K562 (cell line): ENCODE measurements around the gene TBXA2R. TPM values are rescaled to one million over a fixed set of nuclear protein-coding genes. Genes with fewer than 3 reads are reported as not detected.

ENCODE experiments used
- BRD4 ChIP-seq: fragments of 200-600 bp; sonication (generic); IDR thresholded peaks from 2 replicates; pipeline ENCODE4 v1.6.1; 2017; ENCODE audit warnings: inconsistent platforms
- ESRRA ChIP-seq: fragments of 450-650 bp; IDR thresholded peaks from 2 replicates; pipeline ENCODE4 v1.6.1; 2014; ENCODE audit warnings: low read depth, mild to moderate bottlenecking, moderate library complexity, borderline replicate concordance
- ETV5 ChIP-seq: sonication (generic); formaldehyde crosslinking; IDR thresholded peaks from 2 replicates; pipeline ENCODE4 v1.4.0; 2020; ENCODE audit warnings: low read depth, mild to moderate bottlenecking, missing genetic modification reagents
- FOSL1 ChIP-seq: fragments of 200-800 bp; sonication (Bioruptor generic); conservative IDR thresholded peaks from 2 replicates; pipeline ENCODE4 v1.6.1; 2016; ENCODE audit warnings: missing genetic modification characterization, missing compliant biosample characterization
- GABPA ChIP-seq: fragments of 200-800 bp; sonication (Bioruptor generic); conservative IDR thresholded peaks from 2 replicates; pipeline ENCODE4 v1.6.1; 2016; ENCODE audit warnings: low read depth, missing genetic modification characterization, missing compliant biosample characterization
- GTF2F1 ChIP-seq: IDR thresholded peaks from 2 replicates; pipeline ENCODE4 v1.6.1; 2011; ENCODE audit warnings: low read depth, low read length, improper control_type of control experiment
- SMC3 ChIP-seq: conservative IDR thresholded peaks from 2 replicates; pipeline ENCODE4 v1.6.1; 2011; ENCODE audit warnings: low read depth, low read length, improper control_type of control experiment; ENCODE audit not compliant: insufficient read depth
- TCFL5 ChIP-seq: fragments of 250-450 bp; sonication (Bioruptor Pico); conservative IDR thresholded peaks from 2 replicates; pipeline ENCODE4 v1.6.1; 2021; ENCODE audit warnings: mild to moderate bottlenecking, moderate library complexity, matching md5 sums
- ZNF12 ChIP-seq: sonication (generic); formaldehyde crosslinking; IDR thresholded peaks from 2 replicates; pipeline ENCODE4 v1.4.0; 2020; ENCODE audit warnings: mild to moderate bottlenecking, missing genetic modification reagents
- ZNF253 ChIP-seq: fragments of 250-450 bp; sonication (Bioruptor Pico); conservative IDR thresholded peaks from 2 replicates; pipeline ENCODE4 v1.6.1; 2021; ENCODE audit warnings: mild to moderate bottlenecking
- ZNF282 ChIP-seq: sonication (generic); formaldehyde crosslinking; IDR thresholded peaks from 2 replicates; pipeline ENCODE4 v1.8.1; 2023; ENCODE audit warnings: missing genetic modification reagents
- ZNF318 ChIP-seq, 2 experiments: fragments of 450-650 bp; IDR thresholded peaks; 2 replicates each; pipeline ENCODE4 v1.6.1; 2016; ENCODE audit warnings: mild to moderate bottlenecking in 2 of 2, borderline replicate concordance in 1 of 2, low read depth in 1 of 2, moderate library complexity in 1 of 2
- ZNF436 ChIP-seq: fragments of 250-450, 450-650 bp; sonication (Bioruptor Pico); formaldehyde crosslinking; IDR thresholded peaks from 2 replicates; pipeline ENCODE4 v1.7.0; 2020; ENCODE audit warnings: mild to moderate bottlenecking
- polyA plus RNA-seq, 8 experiments: library from polyadenylated mRNA; depleted of rRNA in 4 of 8; stranded (reverse) in 5 of 8; unstranded in 3 of 8; fragments of >200 nt; fragmentation: Nextera tagmentation in 2 of 8; fragmentation: Illumina TruSeq in 1 of 8; extraction: Ambion mirVana in 2 of 8; extraction: Trizol in 1 of 8; gene quantifications; 2 replicates each; pipeline versions ENCODE4 v1.2.1 to v1.2.3, GENCODE V29; 2011 to 2014; ENCODE audit warnings: inconsistent platforms in 1 of 8, missing spikeins in 1 of 8
- total RNA-seq, 7 experiments: library from RNA; depleted of rRNA in 6 of 7; stranded (reverse); fragments of >200 nt in 6 of 7; fragmentation: Illumina TruSeq in 2 of 7; extraction: Trizol in 2 of 7; gene quantifications; 2 replicates each; pipeline versions ENCODE4 v1.2.1 to v1.2.3, GENCODE V29; 2011 to 2021; ENCODE audit warnings: low replicate concordance in 1 of 7
- TF ChIP-seq, protein P1 (sequence below): fragments of 250-450 bp; sonication (Bioruptor Pico); IDR thresholded peaks from 2 replicates; pipeline ENCODE4 v1.5.0; 2021
- TF ChIP-seq, protein P2 (sequence below): fragments of 450-650 bp; IDR thresholded peaks from 2 replicates; pipeline ENCODE4 v1.6.1; 2016
- TF ChIP-seq, protein P3 (sequence below): fragments of 450-650 bp; IDR thresholded peaks from 2 replicates; pipeline ENCODE4 v1.6.1; 2016; ENCODE audit warnings: low read depth, mild to moderate bottlenecking, moderate library complexity

TBXA2R gene
- total and polyA plus RNA-seq, 9 of the 15 experiments (the other 6 are each of a cell fraction or from before 2014, with no cell fraction given), result 1.5 to 24.0 (median 2.8) TPM

DNA sequence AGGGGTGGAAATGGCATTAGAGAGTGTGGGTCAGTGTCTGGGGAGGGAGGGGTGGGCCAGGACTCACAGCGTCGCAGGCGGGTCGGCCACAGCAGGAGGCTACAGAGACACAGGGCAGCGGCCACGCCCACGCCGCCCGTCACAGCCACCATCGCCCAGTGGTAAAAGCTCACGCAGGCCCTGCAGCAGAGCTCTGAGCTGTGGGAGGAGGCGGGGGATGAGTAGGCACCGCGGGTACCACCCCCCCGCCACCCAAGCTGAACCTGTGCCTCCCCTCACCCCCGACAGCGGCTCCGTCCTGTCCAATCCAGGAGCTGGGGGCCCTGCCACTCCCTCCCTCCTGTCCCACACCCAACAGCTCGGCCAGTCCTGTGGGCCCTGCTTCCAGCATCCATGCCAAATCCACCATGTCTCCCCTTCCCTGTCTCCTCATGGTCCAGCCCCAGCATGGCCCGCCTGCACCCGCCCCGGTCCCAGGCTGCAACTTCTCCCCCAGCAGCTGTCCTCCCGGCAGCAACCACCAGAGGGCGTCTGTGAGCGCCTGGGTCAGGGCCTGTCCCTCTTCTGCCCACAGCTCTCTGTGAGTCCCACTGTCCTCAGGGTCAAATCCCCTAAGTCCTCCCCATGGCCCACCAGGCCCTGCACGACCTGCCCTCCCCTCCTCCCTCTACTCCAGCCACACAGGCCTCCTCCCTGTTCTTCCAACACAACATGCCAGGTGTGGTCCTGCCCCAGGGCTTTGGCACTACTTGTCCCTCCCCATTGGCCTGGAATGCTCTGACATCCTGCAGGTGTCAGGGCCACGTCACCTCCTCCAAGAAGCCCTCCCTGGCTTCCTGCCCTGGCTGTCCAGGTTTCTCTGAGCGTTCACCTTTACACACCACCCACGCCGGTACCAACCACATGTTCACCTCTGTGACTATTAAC lies 61.7 kb downstream of the TBXA2R start (continued):
- no peak for TF ChIP-seq ZNF12
- TF ChIP-seq GABPA (tag), result no peak
- TF ChIP-seq ZNF318 (IDR thresholded peaks at IDR 0.05; ENCODE audit: borderline replicate concordance in 1 of 2, low read depth in 1 of 2), result no peak
- TF ChIP-seq BRD4, result no peak
- TF ChIP-seq ESRRA, result peak; percentile 56; the same call in 1 of the 2 replicates
- TF ChIP-seq FOSL1 (tag), result no peak
- TF ChIP-seq, protein P1, sequence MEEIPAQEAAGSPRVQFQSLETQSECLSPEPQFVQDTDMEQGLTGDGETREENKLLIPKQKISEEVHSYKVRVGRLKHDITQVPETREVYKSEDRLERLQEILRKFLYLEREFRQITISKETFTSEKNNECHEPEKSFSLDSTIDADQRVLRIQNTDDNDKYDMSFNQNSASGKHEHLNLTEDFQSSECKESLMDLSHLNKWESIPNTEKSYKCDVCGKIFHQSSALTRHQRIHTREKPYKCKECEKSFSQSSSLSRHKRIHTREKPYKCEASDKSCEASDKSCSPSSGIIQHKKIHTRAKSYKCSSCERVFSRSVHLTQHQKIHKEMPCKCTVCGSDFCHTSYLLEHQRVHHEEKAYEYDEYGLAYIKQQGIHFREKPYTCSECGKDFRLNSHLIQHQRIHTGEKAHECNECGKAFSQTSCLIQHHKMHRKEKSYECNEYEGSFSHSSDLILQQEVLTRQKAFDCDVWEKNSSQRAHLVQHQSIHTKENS (CRISPR knock-in tag), result no peak
- TF ChIP-seq ZNF282, result peak; percentile 58; the same call in 1 of the 2 replicates
- TF ChIP-seq ZNF253 (CRISPR knock-in tag), result no peak
- TF ChIP-seq GTF2F1, result no peak
- TF ChIP-seq, protein P2, sequence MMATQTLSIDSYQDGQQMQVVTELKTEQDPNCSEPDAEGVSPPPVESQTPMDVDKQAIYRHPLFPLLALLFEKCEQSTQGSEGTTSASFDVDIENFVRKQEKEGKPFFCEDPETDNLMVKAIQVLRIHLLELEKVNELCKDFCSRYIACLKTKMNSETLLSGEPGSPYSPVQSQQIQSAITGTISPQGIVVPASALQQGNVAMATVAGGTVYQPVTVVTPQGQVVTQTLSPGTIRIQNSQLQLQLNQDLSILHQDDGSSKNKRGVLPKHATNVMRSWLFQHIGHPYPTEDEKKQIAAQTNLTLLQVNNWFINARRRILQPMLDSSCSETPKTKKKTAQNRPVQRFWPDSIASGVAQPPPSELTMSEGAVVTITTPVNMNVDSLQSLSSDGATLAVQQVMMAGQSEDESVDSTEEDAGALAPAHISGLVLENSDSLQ, result peak; percentile 53
- no peak for TF ChIP-seq TCFL5 (CRISPR knock-in tag)
- peak; percentile 93 for TF ChIP-seq SMC3
- TF ChIP-seq, protein P3, sequence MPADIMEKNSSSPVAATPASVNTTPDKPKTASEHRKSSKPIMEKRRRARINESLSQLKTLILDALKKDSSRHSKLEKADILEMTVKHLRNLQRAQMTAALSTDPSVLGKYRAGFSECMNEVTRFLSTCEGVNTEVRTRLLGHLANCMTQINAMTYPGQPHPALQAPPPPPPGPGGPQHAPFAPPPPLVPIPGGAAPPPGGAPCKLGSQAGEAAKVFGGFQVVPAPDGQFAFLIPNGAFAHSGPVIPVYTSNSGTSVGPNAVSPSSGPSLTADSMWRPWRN, result no peak
- TF ChIP-seq ZNF436 (CRISPR knock-in tag), result peak; percentile 85
- TF ChIP-seq ETV5 (CRISPR knock-in tag), result no peak
